Gastroesophageal sphincter (tissue), 4 donors: ENCODE measurements around the gene LYG1. TPM values are rescaled to one million over a fixed set of nuclear protein-coding genes. Genes with fewer than 3 reads are reported as not detected.

Experiments
- ATAC-seq: fragments of 150-250 bp; one replicate; pipeline ENCODE4 v1.9.1; 2016; ENCODE audit warnings: mild to moderate bottlenecking, moderate library complexity
- H3K27ac ChIP-seq, 4 donors: fragments of 200-600 bp; sonication (generic) in 3 of 4; 1 replicate in 3 of 4; 2 replicates in 1 of 4; pipeline ENCODE4 v1.5.1; 2016 to 2019
- H3K27me3 ChIP-seq: fragments of 200-600 bp; sonication (generic); one replicate; pipeline ENCODE4 v1.5.1; 2019
- H3K36me3 ChIP-seq, 2 donors: fragments of 200-600 bp; sonication (generic); one replicate each; pipeline ENCODE4 v1.5.1; 2019; ENCODE audit warnings: control low read depth in 1 of 2
- H3K4me1 ChIP-seq, 3 donors: fragments of 200-600 bp; sonication (generic); 1 replicate in 2 of 3; 2 replicates in 1 of 3; pipeline ENCODE4 v1.5.1; 2016 to 2019; ENCODE audit warnings: control low read depth in 2 of 3
- H3K4me3 ChIP-seq, 2 donors: fragments of 200-600 bp; sonication (generic); one replicate each; pipeline ENCODE4 v1.5.1; 2019; ENCODE audit warnings: mild to moderate bottlenecking in 1 of 2, moderate library complexity in 1 of 2
- H3K9me3 ChIP-seq, 3 donors: fragments of 200-600 bp; sonication (generic); one replicate each; pipeline ENCODE4 v1.5.1; 2017 to 2019; ENCODE audit warnings: control low read depth in 2 of 3
- POLR2A ChIP-seq, 2 donors: fragments of 450-650 bp; IDR thresholded peaks; one replicate each; pipeline ENCODE4 v1.6.1; 2017; ENCODE audit warnings: antibody characterized with exemption in 2 of 2, mild to moderate bottlenecking in 2 of 2, moderate library complexity in 1 of 2
- POLR2AphosphoS5 ChIP-seq: sonication (generic); formaldehyde crosslinking; IDR thresholded peaks from one replicate; pipeline ENCODE4 v1.6.1; 2017; ENCODE audit warnings: antibody characterized with exemption
- WGBS, 2 donors: methylation state at CpG; one replicate each; pipeline ENCODE4 v1.1.5; 2018; ENCODE audit warnings: low coverage in 1 of 2; 5-methylcytosine and 5-hydroxymethylcytosine counted together
- total RNA-seq, 4 donors: library from RNA; depleted of rRNA; stranded (reverse); fragments of >200 nt; gene quantifications; one replicate each; pipeline ENCODE4 v1.1.0, GENCODE V29; 2016

The LYG1 gene
- total RNA-seq, 4 donors from 2014 or later: 0.58 to 1.2 TPM; not detected in 2

DNA sequence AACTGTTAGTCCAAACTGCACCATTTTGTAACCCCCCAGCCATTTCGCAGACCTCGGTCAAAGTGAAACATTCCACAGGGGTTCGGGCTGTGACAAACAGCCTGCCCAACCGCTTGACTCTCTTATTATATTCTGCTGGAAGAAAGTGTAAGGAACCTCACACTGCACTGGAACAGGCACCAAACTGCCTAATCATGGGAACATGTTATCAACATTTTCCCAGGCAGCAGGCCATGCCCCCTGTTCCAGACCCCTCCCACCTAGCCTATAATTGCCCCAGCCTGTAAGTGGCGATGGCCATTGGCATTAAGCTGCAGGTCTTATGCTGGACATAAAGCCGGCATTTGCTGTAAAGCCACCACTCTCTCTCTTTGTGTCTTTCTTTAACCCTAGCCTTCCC, 62.4 kb downstream of the LYG1 start:
- Histone ChIP-seq H3K27ac (no peak overlapping the region), H3K4me1 (no peaks in the 10 kb centered on the region), H3K4me3 (no peak overlapping the region), H3K36me3 (no peaks in the 10 kb centered on the region), H3K9me3 (no peaks in the 10 kb centered on the region), H3K27me3 (no peaks in the 10 kb centered on the region)
- no peak for ATAC-seq
- TF ChIP-seq POLR2AphosphoS5: no peak
- no peak for TF ChIP-seq POLR2A (IDR thresholded peaks at IDR 0.05)
- 85 to 95% methylated on average over 5 to 6 of the region's 6 CpGs for WGBS, 2 donors

Other genes with a start within 250 kb of the LYG1 start
- 1 to 10 TPM in 1 of 4 donors, under 1 TPM in 1, not detected in 2; 0.40 to 3.3 TPM for gene C2orf15, start 159.5 kb downstream of the LYG1 start, total RNA-seq
- gene TSGA10, start 146.3 kb downstream of the LYG1 start, total RNA-seq: 1 to 10 TPM; 1.2 to 2.2 (median 1.5) TPM
- gene LIPT1, start 146.2 kb downstream of the LYG1 start, total RNA-seq: 10 to 100 TPM in 1 of 4 donors, 1 to 10 TPM in 3; 3.1 to 11.9 (median 5.6) TPM
- 10 to 100 TPM; 16.3 to 24.5 (median 21.1) TPM for gene MITD1, start 120.1 kb downstream of the LYG1 start, total RNA-seq
- gene MRPL30, start 120.0 kb downstream of the LYG1 start, total RNA-seq: 10 to 100 TPM; 20.2 to 29.8 (median 27.1) TPM
- not detected for gene LYG2, start 45.5 kb downstream of the LYG1 start, total RNA-seq
- 10 to 100 TPM; 19.0 to 32.8 (median 29.6) TPM for gene TXNDC9, start 35.1 kb upstream of the LYG1 start, total RNA-seq
- 10 to 100 TPM; 36.8 to 55.4 (median 45.6) TPM for gene EIF5B, start 36.2 kb upstream of the LYG1 start, total RNA-seq
- 10 to 100 TPM; 25.9 to 61.5 (median 47.3) TPM for gene REV1, start 188.8 kb upstream of the LYG1 start, total RNA-seq